Neural progenitor cell (in vitro differentiated cells): Measurements from ENCODE around the gene RAX.

ENCODE experiments used
- EZH2 ChIP-seq: fragments of 200-600 bp; sonication (generic); IDR thresholded peaks from 2 replicates; pipeline ENCODE4 v1.6.1; 2017; ENCODE audit warnings: antibody characterized with exemption, mild to moderate bottlenecking, moderate library complexity
- EZH2phosphoT487 ChIP-seq: fragments of 200-600 bp; sonication (generic); IDR thresholded peaks from 2 replicates; pipeline ENCODE4 v1.6.1; 2017; ENCODE audit warnings: antibody characterized with exemption
- TF ChIP-seq, protein P1 (sequence below): fragments of 200-600 bp; sonication (generic); IDR thresholded peaks from 2 replicates; pipeline ENCODE4 v1.5.1; 2017; ENCODE audit warnings: antibody characterized with exemption, mild to moderate bottlenecking

DNA sequence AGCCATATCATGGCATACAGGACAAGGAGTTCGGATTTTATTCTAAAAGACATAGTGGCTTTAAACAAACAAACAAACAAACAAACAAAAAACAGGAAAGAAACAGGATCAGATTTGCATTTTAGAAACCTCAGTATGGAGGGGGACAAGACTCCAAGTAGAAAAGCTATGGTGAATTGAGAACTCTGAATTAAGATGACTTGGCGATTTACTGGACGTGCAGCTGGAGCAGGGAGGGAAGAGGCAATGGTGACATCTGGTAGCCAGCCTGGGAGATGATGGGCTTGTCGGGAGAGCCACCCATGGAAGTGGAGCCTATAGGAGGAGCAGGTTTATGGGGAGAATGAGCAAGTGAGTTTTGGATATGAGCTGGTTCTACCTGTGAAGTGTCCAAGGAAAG is 32.0 kb upstream of the RAX start:
- TF ChIP-seq, protein P1, sequence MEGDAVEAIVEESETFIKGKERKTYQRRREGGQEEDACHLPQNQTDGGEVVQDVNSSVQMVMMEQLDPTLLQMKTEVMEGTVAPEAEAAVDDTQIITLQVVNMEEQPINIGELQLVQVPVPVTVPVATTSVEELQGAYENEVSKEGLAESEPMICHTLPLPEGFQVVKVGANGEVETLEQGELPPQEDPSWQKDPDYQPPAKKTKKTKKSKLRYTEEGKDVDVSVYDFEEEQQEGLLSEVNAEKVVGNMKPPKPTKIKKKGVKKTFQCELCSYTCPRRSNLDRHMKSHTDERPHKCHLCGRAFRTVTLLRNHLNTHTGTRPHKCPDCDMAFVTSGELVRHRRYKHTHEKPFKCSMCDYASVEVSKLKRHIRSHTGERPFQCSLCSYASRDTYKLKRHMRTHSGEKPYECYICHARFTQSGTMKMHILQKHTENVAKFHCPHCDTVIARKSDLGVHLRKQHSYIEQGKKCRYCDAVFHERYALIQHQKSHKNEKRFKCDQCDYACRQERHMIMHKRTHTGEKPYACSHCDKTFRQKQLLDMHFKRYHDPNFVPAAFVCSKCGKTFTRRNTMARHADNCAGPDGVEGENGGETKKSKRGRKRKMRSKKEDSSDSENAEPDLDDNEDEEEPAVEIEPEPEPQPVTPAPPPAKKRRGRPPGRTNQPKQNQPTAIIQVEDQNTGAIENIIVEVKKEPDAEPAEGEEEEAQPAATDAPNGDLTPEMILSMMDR = no peak
- no peak for TF ChIP-seq EZH2
- TF ChIP-seq EZH2phosphoT487 = no peak
